Measurements from ENCODE around the gene VPS26C. TPM values are rescaled to one million over a fixed set of nuclear protein-coding genes. Genes with fewer than 3 reads are reported as not detected.

The VPS26C gene
- total RNA-seq, 1 experiment from 2014 or later, result 42.1 TPM

DNA sequence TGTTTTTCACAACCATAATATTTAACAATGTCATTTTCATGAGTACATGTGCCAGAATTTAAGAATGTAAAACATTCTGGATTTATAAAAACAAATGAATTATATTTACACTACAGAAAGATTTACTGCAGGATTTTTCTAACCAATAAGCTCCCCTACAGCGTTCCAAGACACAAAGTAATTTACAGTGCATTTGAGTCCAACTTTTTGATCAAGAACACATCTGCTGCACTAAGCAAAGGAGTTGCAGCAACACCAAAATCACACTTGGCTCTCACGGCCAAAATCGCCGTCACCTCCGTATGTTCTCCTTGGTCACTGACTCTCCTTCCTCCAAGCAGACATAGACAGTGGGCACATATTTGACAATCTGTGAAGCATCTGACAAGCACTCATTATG is 7.7 kb downstream of the VPS26C start:
- Histone ChIP-seq H3K27me3 (ENCODE audit: insufficient read depth, low read length) (no peaks in the 10 kb centered on the region), H3K4me3 (replicated peaks in 1 of 2; ENCODE audit: low read depth in 1 of 2, low read length in 2 of 2) (no peak overlapping the region), H3K4me1 (ENCODE audit: control insufficient read depth in 1 of 2, insufficient read depth in 2 of 2, low read length in 2 of 2) (peaks cover 0 to 6% of the 10 kb centered on the region in 2 experiments; a peak in 1 of 4 replicates), H3K9ac (ENCODE audit: low read length) (no peak overlapping the region), H3K36me3 (ENCODE audit: control insufficient read depth in 1 of 2, insufficient read depth in 2 of 2, low read length in 2 of 2) (peaks cover 0 to 3% of the 10 kb centered on the region in 2 experiments; a peak in 1 of 4 replicates), H3K9me2 (ENCODE audit: insufficient read depth) (no peaks in the 10 kb centered on the region), H2AFZ (ENCODE audit: low read depth, low read length, poor library complexity, severe bottlenecking) (no peak overlapping the region), H3K79me2 (ENCODE audit: insufficient read depth, low read length) (peaks cover 77% of the 10 kb centered on the region), H3K9me3 (ENCODE audit: control insufficient read depth in 1 of 2, insufficient read depth in 1 of 2, low read depth in 1 of 2, low read length in 2 of 2) (no peaks in the 10 kb centered on the region), H4K20me1 (ENCODE audit: insufficient read depth) (no peaks in the 10 kb centered on the region), H3K4me2 (ENCODE audit: low read length) (no peak overlapping the region), H3K27ac (ENCODE audit: low read depth, low read length) (no peak overlapping the region)
- DNase-seq (ENCODE audit: low read depth, low spot score) (no peak), ATAC-seq (no peak)
- intact Hi-C loops (cut with micrococcal nuclease), result no loop called here
- TF ChIP-seq EZH2phosphoT487 (IDR thresholded peaks at IDR 0.05; ENCODE audit: borderline replicate concordance), result no peak
- TF ChIP-seq SRF (IDR thresholded peaks at IDR 0.05; ENCODE audit: low read depth), result no peak
- TF ChIP-seq, protein P1, sequence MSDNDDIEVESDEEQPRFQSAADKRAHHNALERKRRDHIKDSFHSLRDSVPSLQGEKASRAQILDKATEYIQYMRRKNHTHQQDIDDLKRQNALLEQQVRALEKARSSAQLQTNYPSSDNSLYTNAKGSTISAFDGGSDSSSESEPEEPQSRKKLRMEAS (IDR thresholded peaks at IDR 0.05), result no peak
- no peak for TF ChIP-seq RAD21 (IDR thresholded peaks at IDR 0.05; ENCODE audit: low read depth)
- no peak for TF ChIP-seq CBX3 (IDR thresholded peaks at IDR 0.05; ENCODE audit: low read depth)
- TF ChIP-seq, protein P2, sequence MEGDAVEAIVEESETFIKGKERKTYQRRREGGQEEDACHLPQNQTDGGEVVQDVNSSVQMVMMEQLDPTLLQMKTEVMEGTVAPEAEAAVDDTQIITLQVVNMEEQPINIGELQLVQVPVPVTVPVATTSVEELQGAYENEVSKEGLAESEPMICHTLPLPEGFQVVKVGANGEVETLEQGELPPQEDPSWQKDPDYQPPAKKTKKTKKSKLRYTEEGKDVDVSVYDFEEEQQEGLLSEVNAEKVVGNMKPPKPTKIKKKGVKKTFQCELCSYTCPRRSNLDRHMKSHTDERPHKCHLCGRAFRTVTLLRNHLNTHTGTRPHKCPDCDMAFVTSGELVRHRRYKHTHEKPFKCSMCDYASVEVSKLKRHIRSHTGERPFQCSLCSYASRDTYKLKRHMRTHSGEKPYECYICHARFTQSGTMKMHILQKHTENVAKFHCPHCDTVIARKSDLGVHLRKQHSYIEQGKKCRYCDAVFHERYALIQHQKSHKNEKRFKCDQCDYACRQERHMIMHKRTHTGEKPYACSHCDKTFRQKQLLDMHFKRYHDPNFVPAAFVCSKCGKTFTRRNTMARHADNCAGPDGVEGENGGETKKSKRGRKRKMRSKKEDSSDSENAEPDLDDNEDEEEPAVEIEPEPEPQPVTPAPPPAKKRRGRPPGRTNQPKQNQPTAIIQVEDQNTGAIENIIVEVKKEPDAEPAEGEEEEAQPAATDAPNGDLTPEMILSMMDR (IDR thresholded peaks at IDR 0.05 in 2 of 3, conservative IDR thresholded peaks at IDR 0.05 in 1 of 3; ENCODE audit: borderline replicate concordance in 1 of 3, insufficient read depth in 1 of 3, low read depth in 2 of 3, low read length in 2 of 3), result no peak
- no peak for TF ChIP-seq TCF7L2 (IDR thresholded peaks at IDR 0.05; ENCODE audit: borderline replicate concordance, extremely low read depth, insufficient read depth, insufficient read length)
- TF ChIP-seq, protein P3, sequence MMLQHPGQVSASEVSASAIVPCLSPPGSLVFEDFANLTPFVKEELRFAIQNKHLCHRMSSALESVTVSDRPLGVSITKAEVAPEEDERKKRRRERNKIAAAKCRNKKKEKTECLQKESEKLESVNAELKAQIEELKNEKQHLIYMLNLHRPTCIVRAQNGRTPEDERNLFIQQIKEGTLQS (IDR thresholded peaks at IDR 0.05), result no peak
- TF ChIP-seq, protein P4, sequence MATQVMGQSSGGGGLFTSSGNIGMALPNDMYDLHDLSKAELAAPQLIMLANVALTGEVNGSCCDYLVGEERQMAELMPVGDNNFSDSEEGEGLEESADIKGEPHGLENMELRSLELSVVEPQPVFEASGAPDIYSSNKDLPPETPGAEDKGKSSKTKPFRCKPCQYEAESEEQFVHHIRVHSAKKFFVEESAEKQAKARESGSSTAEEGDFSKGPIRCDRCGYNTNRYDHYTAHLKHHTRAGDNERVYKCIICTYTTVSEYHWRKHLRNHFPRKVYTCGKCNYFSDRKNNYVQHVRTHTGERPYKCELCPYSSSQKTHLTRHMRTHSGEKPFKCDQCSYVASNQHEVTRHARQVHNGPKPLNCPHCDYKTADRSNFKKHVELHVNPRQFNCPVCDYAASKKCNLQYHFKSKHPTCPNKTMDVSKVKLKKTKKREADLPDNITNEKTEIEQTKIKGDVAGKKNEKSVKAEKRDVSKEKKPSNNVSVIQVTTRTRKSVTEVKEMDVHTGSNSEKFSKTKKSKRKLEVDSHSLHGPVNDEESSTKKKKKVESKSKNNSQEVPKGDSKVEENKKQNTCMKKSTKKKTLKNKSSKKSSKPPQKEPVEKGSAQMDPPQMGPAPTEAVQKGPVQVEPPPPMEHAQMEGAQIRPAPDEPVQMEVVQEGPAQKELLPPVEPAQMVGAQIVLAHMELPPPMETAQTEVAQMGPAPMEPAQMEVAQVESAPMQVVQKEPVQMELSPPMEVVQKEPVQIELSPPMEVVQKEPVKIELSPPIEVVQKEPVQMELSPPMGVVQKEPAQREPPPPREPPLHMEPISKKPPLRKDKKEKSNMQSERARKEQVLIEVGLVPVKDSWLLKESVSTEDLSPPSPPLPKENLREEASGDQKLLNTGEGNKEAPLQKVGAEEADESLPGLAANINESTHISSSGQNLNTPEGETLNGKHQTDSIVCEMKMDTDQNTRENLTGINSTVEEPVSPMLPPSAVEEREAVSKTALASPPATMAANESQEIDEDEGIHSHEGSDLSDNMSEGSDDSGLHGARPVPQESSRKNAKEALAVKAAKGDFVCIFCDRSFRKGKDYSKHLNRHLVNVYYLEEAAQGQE (IDR thresholded peaks at IDR 0.05; ENCODE audit: low read depth), result no peak
- no peak for TF ChIP-seq SP1 (IDR thresholded peaks at IDR 0.05; ENCODE audit: low read depth)
- TF ChIP-seq JUND (IDR thresholded peaks at IDR 0.05), result no peak
- TF ChIP-seq POLR2AphosphoS5 (IDR thresholded peaks at IDR 0.05; ENCODE audit: low read depth, low read length), result no peak
- TF ChIP-seq ZNF274 (IDR thresholded peaks at IDR 0.05; ENCODE audit: low read depth, low read length), result no peak
- TF ChIP-seq, protein P5, sequence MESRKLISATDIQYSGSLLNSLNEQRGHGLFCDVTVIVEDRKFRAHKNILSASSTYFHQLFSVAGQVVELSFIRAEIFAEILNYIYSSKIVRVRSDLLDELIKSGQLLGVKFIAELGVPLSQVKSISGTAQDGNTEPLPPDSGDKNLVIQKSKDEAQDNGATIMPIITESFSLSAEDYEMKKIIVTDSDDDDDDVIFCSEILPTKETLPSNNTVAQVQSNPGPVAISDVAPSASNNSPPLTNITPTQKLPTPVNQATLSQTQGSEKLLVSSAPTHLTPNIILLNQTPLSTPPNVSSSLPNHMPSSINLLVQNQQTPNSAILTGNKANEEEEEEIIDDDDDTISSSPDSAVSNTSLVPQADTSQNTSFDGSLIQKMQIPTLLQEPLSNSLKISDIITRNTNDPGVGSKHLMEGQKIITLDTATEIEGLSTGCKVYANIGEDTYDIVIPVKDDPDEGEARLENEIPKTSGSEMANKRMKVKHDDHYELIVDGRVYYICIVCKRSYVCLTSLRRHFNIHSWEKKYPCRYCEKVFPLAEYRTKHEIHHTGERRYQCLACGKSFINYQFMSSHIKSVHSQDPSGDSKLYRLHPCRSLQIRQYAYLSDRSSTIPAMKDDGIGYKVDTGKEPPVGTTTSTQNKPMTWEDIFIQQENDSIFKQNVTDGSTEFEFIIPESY (IDR thresholded peaks at IDR 0.05; ENCODE audit: extremely low read depth, insufficient replicate concordance, low read length), result no peak
- CTCF ChIA-PET, result no interaction called here
- RAD21 ChIA-PET (ENCODE audit: low non-redundant PET in 1 of 2, low total read pairs in 2 of 2, uncharacterized antibody in 2 of 2, unreplicated experiment in 2 of 2), result no interaction called here
- BruUV-seq (replicated peaks), result no TSS peak
- POLR2A ChIA-PET, result interaction anchor here (1.3 kb wide), 1 partner anchor 8 kb away, joined by 4 read pairs; the partner anchor contains the start of gene VPS26C
